CD4-positive, alpha-beta T cell treated with Interferon gamma for 1 hour (primary cell): ENCODE measurements around the gene RRP12.
"Not testable (repeated sequence)": the region's sequence is repeated elsewhere in the genome, so short reads cannot be mapped to it uniquely, and the experiment has no call there.

Experiments used
- DNase-seq: peaks from one replicate; pipeline ENCODE4 v3.0.0-alpha.2; 2020

RRP12 gene

DNA sequence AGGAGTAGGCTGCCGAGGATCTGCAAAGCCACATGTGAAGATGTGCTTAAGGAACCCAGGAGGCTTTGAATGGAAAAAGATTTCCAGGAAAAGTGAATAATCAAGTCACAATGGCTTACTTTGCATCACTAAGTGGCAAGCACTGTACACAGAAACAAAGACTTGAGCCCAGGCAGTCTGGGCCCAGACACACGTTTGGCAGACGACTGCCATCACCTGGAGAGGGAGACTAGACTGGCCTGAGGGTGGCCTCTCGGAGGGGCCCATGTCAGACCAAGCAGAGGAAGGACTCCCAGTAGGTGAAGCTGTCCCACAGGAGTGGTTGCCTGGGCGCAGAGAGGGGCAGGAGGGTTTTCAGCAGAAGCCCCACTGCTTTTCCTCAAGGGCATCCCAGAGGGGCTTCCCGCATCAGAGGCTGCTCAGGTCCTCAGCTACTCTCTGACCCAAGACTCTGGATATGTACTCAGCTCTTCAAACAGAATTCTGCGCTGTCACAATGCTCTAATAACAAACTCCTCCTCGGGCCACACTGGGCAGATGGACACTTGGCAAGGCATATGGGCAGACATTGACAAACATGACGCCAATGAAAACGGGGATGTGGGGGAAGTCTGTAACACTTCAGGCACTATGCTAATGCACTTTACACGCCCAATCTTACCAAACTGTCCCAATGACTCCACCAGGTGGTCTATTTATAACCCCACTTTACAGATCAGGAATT, 38.7 kb downstream of the RRP12 start:
- no peak for DNase-seq

DNA sequence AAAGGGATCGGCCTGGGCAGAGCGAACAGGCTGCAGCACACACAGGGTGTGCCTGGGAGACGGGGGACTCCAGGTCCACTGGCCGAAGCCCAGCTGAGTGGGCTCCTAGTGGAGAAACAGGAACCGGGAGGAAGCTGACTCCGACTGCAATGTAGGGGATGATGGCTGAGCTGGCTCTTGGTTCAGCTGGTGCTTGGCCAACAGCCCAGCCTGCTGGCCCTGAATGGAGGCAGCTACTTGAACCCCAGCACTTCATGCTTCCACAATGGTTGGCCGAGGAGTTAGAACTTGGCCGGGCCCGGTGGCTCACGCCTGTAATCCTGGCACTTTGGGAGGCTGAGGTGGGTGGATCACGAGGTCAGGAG, 39.6 kb downstream of the RRP12 start:
- DNase-seq: no peak

DNA sequence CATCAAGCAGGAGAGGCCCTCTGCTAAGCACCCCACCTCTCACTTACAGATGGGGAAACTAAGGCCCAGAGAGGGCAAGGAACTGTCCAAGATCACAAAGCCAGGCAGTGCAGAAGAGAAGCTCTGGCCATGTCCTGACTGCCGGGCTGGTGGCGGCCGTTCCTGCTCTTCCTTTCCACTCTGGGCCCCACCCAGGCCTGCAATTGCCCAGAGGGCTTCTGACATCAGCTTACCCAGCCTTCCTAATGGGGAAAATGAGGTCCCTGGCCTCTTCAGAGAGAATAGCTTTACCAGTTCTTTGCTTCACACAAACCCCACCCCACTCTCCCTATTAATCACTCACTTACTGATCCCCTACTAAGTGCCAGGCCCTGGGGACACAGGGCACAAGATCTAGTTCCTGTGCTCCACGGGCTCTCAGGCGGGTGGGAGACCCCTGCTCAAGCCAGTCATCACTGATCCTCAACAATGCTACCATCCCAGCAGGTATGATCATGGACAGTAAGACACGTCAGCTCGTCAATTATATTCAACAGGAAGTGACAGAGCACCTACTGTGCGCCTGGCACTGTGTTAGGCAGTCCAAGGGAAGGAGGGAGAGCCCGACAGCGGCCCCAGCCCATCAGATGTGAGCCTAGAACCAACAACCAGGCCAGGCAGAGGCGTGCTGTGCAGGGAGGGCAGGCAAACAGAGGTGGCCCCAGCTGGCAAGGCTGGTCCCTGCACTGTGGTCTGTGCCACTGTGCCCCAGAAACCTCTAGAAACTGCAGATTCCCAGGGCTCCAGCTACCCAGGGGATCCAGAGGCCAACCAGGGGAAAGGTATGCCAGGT, 40.2 kb downstream of the RRP12 start:
- no peak for DNase-seq

DNA sequence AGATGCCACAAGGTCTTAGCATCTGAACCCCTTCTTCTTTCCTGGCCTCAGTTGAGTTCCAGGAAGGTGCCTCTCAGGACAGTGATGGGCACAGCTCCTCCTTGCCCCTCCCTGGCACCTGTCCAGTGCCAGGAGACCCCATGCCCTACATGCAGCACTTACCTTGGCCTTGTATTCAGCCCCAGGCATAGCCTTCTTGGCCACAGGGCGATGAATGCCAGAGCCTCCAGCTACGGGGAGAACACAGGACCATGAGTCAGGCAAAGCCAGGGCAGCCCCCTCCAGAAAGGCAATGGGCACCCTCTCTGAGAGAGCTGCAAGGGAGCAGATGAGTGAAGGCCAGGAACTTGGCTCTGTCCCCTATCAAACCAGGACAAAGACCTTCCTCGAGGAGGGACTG, 42.4 kb downstream of the RRP12 start:
- no peak for DNase-seq

DNA sequence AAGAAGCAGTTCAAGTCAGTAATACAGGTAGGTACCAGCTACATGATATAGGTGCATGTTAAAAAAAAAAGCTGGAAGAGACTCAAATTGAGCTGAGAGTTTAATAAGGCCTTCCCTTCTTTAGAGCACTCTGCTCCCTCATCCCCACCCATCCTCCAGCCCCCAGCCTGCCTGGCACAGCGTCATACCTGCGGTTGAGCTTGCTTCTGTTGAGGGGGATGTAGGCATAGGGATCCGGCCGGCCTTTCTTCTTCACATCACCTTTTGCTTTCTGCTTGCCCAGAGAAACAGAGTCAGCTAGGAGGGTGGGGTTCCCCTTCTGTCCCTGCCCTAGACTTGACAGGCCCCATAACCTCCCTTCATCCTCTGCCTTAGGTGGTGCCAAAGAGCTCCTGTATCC, 42.8 kb downstream of the RRP12 start:
- DNase-seq: no peak

DNA sequence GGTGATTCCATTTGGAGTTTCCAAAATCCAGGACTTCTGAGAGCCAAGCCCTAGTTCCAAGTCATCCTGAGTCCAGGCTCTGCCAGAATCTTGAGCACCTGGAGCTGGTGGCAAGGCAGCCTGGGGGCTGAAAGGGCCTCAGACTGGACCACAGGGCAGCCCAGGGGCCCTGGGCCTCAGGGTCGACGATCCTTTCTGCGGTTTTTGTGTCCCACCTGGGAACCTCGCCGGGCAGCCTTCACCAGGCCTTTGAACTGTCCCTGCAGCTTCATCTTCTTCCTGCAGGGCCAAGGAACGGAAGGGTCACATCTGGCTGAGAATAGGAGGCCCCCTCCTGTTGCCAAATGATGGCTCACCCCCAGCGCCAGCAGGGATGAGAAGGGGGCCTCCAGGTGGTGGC, 44.2 kb downstream of the RRP12 start:
- no peak for DNase-seq

DNA sequence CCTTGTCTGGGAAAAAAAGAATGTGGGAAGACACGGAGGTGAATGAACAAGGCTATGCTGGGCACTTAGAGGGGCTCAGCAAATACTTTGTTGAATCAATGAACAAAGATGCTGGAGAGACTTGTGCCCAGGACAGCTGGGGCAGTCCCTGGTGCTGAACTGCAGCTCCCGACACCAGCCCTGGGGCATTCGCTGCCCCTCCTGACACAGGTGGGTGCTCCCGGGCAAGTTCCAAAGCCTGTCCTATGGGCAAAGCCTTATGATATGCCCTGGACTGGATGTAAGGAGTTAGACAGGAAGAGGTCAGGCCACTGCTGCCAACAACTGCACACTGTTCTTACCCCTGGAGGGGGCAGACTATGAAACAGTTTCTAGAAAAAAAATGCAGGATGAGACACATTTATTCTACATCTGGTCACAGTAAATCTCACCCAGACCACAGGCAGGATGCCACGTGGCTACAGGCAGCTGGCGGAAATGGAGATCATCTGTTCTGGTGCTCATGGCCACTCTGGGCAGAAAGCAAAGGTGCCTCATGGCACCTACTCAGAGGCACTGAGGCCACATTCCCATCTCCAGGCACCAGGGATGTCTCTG, 44.7 kb downstream of the RRP12 start:
- no peak for DNase-seq

DNA sequence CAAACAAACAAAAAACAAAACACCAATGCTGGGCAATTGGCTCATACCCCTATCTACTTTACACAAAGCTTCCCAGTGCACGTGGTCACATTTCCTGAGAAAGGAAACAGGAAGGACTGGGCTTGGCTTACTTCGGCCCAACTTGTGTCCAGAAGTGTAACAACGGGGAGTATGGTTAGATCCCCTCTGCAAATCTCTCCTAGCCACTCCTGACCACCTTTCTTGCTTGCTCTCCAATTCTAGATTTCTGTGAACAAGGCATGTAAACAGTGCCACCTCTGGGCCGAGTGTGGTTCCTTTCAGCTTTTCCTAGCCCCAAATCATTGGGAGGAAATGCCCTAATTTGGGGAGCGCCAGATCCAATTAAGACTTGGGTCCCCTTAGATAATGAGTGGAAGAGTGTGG, 45.6 kb downstream of the RRP12 start:
- no peak for DNase-seq

DNA sequence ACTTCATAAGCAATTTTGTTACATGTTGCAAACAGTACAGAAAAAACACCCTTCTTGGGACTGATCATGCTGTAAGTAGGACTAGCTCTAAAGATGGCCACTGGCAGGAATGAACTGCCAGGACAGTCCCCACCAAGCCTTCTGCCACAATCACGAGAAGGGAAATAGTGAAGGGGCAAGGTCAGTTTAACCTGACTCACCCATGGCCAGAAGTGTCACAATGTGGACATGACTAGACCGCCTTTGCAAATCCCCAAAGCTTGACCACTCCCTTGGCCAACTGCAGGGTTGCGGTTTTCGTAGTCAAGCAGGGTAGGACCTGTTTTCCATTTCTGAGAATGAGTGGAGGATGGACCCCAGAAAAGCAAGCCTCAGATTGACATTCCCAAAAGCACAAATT, 47.2 kb downstream of the RRP12 start:
- peak; percentile 70 for DNase-seq

DNA sequence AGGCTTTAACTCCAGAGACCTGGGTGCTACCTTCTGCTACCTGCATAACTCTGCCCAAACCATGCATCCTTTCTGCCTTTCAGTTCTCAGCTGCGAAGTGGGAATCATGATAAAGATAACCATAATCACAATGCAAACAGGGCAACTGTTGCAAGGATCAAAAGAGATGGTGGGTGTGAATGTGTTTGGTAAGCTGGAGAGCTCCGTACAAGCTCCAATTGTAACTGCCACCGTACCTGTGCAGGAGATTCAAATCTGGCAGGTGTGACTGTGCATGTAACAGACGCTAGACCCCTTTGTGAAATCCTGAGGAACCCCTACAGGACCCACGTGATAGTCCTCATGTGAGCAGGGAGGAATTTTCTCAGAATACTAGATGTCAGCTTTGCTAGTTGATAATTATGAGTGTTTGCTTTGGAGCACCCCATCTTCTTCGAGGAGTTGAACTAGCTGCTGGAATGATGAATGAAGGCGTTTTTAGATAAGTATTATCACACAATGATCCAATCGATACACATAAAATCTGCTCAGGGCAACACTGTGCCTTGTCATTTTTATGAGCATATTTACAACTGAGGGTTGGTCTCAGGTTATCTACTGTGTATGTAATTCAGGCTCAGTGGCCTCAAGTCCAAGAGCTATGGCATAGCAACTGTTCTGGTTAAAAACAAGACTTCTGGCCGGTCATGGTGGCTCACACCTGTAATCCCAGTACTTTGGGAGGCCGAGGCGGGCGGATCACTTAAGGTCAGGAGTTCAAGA, 51.2 kb downstream of the RRP12 start:
- DNase-seq: no peak

DNA sequence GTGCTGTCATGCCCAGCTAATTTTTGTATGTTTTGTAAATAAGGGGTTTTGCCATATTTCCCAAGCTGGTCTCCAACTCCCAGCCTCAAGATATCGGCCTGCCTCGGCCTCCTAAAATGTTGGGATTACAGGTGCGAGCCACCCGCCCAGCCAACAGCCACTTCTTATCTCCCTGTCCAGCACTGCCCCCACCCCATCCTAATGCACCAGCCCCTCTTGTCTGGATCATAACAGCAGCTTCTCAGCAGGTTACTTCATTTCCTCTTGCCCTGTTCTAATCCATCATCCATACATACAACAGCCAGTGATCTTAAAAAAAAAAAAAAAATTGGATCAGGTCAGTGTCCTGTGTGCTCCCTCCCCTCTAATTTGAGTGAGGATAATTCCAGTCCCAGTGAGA, 53.8 kb downstream of the RRP12 start:
- DNase-seq: no peak

DNA sequence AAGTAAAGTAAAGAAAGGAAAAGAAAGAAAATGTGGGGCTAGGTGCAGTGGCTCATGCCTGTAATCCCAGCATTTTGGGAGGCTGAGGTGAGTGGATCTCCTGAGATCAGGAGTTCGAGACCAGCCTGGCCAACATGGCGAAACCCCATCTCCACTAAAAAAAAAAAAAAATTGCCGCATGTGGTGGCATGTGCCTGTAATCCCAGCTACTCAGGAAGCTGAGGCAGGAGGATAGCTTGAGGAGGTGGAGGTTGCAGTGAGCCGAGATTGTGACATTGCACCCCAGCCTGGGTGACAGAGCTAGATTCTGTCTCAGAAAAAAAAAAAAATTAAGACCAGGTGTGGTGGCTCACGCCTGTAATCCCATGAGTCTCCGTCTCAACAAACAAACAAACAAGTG, 57.5 kb downstream of the RRP12 start:
- DNase-seq: not testable (repeated sequence)

DNA sequence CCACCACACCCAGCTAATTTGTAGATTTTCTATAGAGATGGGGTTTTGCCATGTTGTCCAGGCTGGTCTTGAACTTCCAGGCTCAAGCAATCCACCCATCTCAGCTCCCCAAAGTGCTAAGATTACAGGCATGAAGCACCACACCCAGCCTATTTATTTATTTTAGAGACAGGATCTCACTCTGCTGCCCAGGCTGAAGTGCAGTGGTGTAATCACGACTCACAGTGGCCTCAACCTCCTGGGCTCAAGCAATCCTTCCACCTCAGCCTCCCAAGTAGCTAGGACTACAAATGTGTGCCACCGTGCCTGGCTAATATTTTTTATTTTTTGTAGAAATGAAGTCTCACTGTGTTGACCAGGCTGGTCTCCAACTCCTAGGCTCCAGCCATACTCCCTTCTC, 59.7 kb downstream of the RRP12 start:
- DNase-seq: no peak

DNA sequence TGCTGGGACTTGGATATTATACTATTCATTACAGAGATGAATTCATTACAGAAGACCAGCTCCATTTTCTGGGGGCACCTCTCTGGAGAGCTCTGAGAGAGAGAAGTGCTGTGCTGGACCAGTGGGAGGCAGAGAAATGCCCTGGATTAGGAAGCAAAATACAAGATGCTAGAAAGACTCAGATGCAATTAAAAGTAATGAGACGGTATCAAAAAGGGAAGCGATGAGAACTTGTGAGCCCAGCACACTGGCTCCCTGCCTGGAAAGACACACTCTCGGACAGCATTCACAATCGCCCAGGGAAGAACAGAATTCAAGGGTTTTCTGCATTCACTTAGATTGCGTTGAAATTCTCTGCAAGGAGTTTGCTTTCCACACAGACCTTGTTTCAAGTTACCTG, 63.1 kb downstream of the RRP12 start:
- DNase-seq: no peak

DNA sequence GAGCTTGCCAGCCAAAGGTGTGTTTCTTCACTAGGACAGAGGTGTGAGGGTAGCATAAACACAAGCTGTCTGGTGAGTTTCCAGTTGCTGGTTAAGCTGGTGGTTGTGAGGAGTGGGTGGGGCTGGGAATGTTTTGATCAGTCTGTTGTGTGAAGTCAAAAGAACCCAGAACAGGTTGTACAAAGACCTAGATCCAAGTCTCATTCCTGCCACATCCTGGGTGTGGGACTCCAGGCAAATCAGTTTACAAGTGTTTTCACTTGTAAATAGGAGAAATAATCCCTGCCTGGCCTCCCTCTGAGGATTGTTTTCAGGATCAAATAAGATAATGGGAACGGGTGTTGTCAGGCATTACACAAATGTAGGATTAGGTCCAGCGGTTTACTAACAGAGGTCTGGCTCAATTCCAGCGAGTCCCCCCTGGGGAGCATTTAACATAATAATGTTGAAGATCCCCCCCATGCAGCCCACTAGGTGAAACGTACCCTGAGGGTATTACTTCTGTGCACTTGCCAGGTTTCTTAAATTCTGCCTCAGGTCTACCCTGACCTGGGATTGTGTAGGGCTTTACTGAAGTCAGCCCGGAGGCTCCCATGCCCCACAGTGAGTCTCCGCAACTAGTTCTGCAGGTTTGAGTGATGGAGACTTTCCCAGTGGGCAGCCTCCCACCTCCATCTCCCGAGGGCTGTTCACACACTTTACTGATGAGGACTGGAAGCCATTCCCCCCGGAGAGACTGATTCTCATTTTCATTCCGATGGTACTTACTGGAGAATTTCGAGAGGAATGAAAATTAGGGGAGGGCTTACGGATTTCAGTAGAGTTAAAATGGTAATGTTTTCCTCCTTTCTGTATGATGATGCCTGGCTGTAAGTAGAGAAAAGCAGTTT, 64.0 kb downstream of the RRP12 start:
- no peak for DNase-seq

DNA sequence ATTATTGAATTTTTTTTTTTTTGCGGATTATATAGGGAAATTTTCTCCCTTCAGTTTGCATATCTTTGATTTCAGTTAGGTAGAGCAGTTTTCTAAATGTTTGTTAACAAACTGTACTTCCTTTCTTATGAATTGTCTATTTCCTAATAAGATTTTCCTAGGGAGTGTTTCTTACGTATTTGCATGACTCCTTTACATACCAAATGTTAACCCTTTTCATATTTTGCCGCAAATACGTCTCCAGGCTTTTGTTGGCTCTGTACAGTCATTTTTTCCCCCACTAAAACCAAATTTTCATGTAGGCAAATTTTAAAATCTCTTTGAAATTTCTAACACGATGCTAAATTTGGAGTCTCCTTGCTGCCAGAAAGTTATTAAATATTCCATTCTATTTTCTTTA, 64.7 kb downstream of the RRP12 start:
- no peak for DNase-seq

DNA sequence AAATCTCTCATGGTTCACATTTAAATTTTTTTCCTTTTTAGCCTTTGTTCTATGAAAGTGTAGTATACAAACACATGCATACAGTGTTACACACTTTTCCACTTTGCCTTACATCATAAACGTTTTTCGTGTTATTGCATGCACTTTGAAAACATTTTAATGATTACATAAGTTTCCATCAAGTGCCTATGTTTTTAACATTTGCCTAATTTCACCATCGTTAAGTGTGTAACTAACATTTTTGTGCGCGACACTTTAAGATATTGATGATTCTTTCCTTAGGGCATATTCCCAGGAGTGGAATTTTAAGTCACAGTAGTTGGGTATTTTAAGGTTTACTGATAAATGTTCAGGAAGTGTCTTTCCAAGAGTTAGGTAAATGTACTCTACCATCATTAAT, 65.1 kb downstream of the RRP12 start:
- no peak for DNase-seq

DNA sequence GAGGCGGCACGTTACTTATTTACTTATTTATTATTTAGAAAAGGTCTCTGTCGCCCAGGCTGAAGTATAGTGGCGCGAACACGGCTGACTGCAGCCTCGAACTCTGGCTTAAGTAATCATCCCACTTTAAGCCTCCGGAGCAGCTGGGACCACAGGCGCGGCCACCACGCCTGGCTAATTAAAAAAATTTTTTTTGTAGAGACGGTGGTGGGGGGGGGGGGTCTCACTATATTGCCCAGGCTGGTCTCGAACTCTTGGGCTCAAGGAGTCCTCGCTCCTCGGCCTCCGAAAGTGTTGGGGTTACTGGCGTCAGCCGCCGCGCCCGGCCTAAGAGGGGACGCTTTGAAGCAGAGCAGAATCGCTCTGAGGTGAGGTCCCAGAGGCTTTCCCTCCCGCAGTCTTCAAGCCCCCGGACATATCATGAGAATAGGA, 65.9 kb downstream of the RRP12 start:
- no peak for DNase-seq

DNA sequence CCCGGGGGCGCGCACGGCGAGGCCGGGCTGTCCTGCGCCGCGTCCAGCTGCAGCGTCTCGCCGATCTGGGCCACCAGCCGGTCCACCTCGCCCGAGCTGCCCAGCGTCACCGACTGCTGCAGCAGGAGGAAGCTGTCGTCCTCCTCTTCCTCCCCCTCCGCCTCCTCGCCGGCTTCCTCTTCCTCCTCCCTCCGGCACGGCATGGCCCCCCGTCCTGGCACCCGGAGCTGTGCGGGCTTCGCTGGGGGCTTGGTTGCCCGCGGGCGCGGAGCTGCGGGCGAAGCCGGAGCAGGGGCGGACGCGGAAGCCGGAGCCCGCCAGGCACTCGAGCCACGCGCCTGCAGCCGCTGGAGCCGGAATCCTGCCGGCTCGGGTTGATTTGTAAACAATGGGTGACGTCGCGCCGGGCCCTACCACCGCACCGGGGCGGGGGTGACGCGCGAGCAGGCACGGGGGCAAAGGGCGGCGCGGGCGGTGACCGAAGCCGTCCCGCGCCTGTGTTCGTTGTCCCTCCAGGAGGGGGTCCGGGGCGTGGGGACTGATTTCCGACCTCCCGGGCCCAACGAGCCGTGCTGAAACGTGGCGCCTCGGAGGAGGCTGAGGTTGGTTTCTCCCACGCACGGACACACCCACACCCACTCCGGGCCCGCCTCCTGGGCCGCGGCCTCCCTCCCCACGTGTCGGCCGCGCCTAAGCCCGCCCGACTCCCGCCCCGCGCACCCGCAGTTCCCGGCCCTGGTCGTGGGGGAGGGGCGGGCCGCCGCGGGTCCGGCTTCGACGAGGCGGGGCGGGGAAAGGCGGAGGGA, 66.6 kb downstream of the RRP12 start, which contains the start of gene FRAT2:
FRAT2 (minus strand) TSS at position 360 of the 806 bp plus-strand sequence; CDS start at position 203, 157 bp downstream.
- peak; percentile 86 for DNase-seq

DNA sequence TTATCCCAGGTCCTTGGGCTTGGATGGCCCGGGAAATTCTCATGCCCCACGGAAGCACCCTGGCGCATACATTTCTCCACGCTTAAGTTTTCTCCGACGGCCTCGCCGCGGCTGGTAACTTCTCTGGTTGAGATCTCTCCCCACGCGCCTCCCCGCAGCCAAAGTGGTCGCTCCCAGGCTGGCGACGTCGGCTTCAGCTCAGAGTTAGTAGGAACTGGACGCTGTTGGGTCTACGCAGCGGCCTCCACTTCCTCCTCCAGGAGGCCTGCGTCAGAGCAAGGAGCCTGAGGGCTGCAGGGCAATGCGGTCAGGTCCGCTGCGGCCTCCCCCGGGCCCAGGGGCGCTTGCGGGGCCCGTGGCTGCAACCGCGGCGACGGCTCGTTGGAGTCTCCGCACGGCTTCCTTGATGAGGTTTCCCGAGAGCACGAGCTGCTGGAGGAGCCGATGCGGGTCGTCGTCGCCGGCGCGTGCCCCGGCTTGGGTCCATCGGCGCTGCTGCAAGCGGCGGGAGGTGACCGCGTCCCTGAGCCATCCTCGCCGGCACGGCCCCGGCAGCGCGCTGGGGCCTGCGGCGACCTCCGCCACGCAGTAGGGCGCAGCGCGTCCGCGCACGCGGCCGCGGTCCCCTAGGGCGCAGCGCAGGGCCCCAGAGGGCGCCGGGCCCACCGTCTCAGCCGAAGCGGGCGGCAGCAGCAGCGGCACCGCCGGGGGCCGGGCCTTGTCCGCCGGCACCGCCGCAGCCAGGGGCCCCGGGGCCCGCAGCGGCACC, 67.4 kb downstream of the RRP12 start:
- DNase-seq: peak; percentile 43

DNA sequence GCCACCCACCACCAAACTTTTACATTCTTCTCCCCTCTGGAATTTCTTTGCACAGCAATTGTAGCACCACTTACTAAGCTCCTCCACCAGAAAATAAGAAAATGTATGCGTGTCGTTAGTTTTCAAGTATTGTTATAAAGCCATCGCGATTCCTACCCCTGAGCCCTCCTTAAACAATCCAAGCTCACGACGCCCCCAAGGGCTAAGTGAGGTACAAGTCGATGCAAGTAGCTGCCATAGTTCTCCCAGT, 67.9 kb downstream of the RRP12 start:
- DNase-seq: no peak
